A673 (cell line): ENCODE measurements around the gene EPS8.

ENCODE experiments used
- EZH2 ChIP-seq: fragments of 200-600 bp; sonication (generic); IDR thresholded peaks from 2 replicates; pipeline ENCODE4 v1.6.1; 2017; ENCODE audit warnings: borderline replicate concordance, low read depth, mild to moderate bottlenecking, mixed read lengths, antibody characterized with exemption, low read length; ENCODE audit not compliant: poor library complexity, severe bottlenecking
- TF ChIP-seq, protein P1 (sequence below): fragments of 300-800, 200-600 bp; sonication (generic); conservative IDR thresholded peaks from 2 replicates; pipeline ENCODE4 v1.5.1; 2017; ENCODE audit warnings: low read depth, mild to moderate bottlenecking, antibody characterized with exemption, low read length, moderate library complexity, mixed read lengths

DNA sequence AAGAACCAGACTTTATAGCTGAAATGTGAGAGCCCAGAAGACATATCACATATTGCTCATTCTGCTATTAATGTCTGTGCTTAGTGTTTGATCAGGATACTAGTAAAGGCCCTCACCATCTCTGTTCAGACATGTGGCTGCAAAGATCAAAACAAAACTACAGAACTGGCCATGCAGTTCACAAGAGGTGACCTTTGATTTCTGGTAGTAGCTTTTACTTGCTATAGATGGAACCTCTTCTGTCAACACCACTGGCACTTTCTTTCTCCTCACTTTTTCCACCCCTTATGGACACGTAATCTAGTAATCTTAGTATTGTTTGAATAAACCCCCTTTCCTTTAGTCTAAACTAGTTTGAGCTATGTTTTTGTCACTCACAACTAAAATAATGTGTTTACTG lies 214.8 kb downstream of the EPS8 start:
- TF ChIP-seq, protein P1, sequence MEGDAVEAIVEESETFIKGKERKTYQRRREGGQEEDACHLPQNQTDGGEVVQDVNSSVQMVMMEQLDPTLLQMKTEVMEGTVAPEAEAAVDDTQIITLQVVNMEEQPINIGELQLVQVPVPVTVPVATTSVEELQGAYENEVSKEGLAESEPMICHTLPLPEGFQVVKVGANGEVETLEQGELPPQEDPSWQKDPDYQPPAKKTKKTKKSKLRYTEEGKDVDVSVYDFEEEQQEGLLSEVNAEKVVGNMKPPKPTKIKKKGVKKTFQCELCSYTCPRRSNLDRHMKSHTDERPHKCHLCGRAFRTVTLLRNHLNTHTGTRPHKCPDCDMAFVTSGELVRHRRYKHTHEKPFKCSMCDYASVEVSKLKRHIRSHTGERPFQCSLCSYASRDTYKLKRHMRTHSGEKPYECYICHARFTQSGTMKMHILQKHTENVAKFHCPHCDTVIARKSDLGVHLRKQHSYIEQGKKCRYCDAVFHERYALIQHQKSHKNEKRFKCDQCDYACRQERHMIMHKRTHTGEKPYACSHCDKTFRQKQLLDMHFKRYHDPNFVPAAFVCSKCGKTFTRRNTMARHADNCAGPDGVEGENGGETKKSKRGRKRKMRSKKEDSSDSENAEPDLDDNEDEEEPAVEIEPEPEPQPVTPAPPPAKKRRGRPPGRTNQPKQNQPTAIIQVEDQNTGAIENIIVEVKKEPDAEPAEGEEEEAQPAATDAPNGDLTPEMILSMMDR: no peak
- TF ChIP-seq EZH2: no peak
